Gastroesophageal sphincter (tissue), 3 donors: Measurements from ENCODE around the gene USP9X.
"Not testable (repeated sequence)": the region's sequence is repeated elsewhere in the genome, so short reads cannot be mapped to it uniquely, and the experiment has no call there.

Experiments
- CTCF ChIP-seq, 4 experiments: fragments of 200-600 bp in 2 of 4; fragments of 450-650 bp in 2 of 4; sonication (generic) in 1 of 4; IDR thresholded peaks; one replicate each; pipeline ENCODE4 v1.5.1; 2017 to 2019; ENCODE audit warnings: antibody characterized with exemption in 4 of 4, mild to moderate bottlenecking in 2 of 4, moderate library complexity in 2 of 4
- POLR2A ChIP-seq, 2 donors: fragments of 450-650 bp; IDR thresholded peaks; one replicate each; pipeline ENCODE4 v1.6.1; 2017; ENCODE audit warnings: antibody characterized with exemption in 2 of 2, mild to moderate bottlenecking in 2 of 2, moderate library complexity in 1 of 2
- POLR2AphosphoS5 ChIP-seq: sonication (generic); formaldehyde crosslinking; IDR thresholded peaks from one replicate; pipeline ENCODE4 v1.6.1; 2017; ENCODE audit warnings: antibody characterized with exemption

GRCh38 chrX:41282307-41282706 is 197.1 kb downstream of the USP9X start:
- not testable (repeated sequence) for TF ChIP-seq POLR2AphosphoS5; CTCF (IDR thresholded peaks at IDR 0.05); POLR2A (IDR thresholded peaks at IDR 0.05)
